ENCODE measurements around the gene FAXDC2. TPM values are rescaled to one million over a fixed set of nuclear protein-coding genes. Genes with fewer than 3 reads are reported as not detected.

FAXDC2 gene
- total RNA-seq, 2 experiments from 2014 or later, result 0.10 to 0.13 TPM

DNA sequence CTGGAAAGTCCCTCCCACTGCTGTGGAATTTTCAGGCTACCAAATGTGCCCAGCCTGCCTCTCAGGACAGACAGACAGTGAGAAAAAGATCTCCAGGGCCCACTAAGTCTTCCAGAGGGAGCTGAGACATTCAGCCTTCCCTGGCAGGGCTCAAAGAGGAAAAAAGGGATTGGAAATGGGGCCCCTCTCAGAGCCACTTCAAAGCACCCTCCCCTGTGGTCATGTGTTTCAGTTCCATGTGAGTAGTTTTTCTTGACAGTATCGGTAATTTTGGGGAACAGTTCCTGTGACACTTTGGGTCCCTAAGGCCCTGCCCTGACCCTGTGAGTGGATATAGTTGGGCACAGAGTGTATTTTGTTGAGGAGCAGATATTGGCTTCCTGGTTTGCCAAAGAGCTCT lies 70.3 kb downstream of the FAXDC2 start:
- H3K27ac ChIP-seq (ENCODE audit: low read depth, low read length, poor library complexity, severe bottlenecking), result no peak overlapping the region
- no peak overlapping the region for H3K4me2 ChIP-seq (ENCODE audit: low read length)
- POLR2A ChIA-PET, result interaction anchor here (0.6 to 1.5 kb wide), 2 partner anchors 10 to 35 kb away, joined by 4 to 5 read pairs; no protein-coding TSS in a partner anchor
- no peaks in the 10 kb centered on the region for H3K9me3 ChIP-seq (ENCODE audit: low read length)
- no peak overlapping the region for H2AFZ ChIP-seq (ENCODE audit: low read length)
- peaks cover 83% of the 10 kb centered on the region for H3K36me3 ChIP-seq (ENCODE audit: insufficient read depth, low read length)
- H3K4me1 ChIP-seq (ENCODE audit: insufficient read depth, low read length, poor library complexity, severe bottlenecking), result peaks cover 5% of the 10 kb centered on the region
- H3K9me2 ChIP-seq (ENCODE audit: insufficient read depth, low read length), result no peaks in the 10 kb centered on the region
- H3K4me3 ChIP-seq (ENCODE audit: low read depth, low read length, poor library complexity, severe bottlenecking), result no peak overlapping the region
- no TSS peak for BruUV-seq (replicated peaks)
- H4K20me1 ChIP-seq (ENCODE audit: insufficient read depth, low read length), result peaks cover 51% of the 10 kb centered on the region
- CTCF ChIA-PET (ENCODE audit: unreplicated experiment), result no interaction called here
- peaks cover 100% of the 10 kb centered on the region for H3K79me2 ChIP-seq (ENCODE audit: insufficient read depth, low read depth, low read length)
- TF ChIP-seq, protein P1, sequence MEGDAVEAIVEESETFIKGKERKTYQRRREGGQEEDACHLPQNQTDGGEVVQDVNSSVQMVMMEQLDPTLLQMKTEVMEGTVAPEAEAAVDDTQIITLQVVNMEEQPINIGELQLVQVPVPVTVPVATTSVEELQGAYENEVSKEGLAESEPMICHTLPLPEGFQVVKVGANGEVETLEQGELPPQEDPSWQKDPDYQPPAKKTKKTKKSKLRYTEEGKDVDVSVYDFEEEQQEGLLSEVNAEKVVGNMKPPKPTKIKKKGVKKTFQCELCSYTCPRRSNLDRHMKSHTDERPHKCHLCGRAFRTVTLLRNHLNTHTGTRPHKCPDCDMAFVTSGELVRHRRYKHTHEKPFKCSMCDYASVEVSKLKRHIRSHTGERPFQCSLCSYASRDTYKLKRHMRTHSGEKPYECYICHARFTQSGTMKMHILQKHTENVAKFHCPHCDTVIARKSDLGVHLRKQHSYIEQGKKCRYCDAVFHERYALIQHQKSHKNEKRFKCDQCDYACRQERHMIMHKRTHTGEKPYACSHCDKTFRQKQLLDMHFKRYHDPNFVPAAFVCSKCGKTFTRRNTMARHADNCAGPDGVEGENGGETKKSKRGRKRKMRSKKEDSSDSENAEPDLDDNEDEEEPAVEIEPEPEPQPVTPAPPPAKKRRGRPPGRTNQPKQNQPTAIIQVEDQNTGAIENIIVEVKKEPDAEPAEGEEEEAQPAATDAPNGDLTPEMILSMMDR (conservative IDR thresholded peaks at IDR 0.05; ENCODE audit: low read length), result no peak
- no peak for TF ChIP-seq EZH2phosphoT487 (IDR thresholded peaks at IDR 0.05; ENCODE audit: borderline replicate concordance, low read depth, low read length)
- intact Hi-C loops (cut with micrococcal nuclease; ENCODE audit: unreplicated experiment), result no loop called here
- DNase-seq (ENCODE audit: low spot score), result no peak

DNA sequence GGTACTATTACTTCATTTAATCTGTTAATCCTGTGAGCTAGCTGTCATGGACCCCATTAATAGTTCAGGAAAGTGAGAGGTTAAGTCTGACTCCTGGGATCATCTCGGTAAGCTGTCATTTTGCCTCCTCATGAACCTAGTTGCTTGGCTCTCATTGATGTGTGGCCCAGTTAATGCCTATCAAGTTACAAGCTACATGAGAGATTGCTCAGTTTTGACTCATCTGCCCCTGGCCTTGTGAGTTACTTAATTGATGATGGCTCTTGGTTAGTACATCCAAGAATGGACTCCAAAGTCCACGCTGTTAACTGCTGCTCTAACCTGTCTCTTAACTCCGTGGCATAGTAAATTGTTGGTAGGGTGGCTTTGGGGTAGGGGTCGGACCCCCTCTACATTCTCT lies 71.3 kb downstream of the FAXDC2 start:
- DNase-seq (ENCODE audit: low spot score), result no peak
- no peak for TF ChIP-seq EZH2phosphoT487 (IDR thresholded peaks at IDR 0.05; ENCODE audit: borderline replicate concordance, low read depth, low read length)
- TF ChIP-seq, protein P1 (conservative IDR thresholded peaks at IDR 0.05; ENCODE audit: low read length), result no peak
- peaks cover 53% of the 10 kb centered on the region for H4K20me1 ChIP-seq (ENCODE audit: insufficient read depth, low read length)
- no TSS peak for BruUV-seq (replicated peaks)
- H3K9me3 ChIP-seq (ENCODE audit: low read length), result no peaks in the 10 kb centered on the region
- POLR2A ChIA-PET, result interaction anchor here (0.5 to 2.5 kb wide), 5 partner anchors 9 to 54 kb away, joined by 3 to 8 read pairs (median 4); no protein-coding TSS in a partner anchor
- peaks cover 12% of the 10 kb centered on the region for H3K4me1 ChIP-seq (ENCODE audit: insufficient read depth, low read length, poor library complexity, severe bottlenecking)
- H2AFZ ChIP-seq (ENCODE audit: low read length), result no peak overlapping the region
- peaks cover 100% of the 10 kb centered on the region for H3K79me2 ChIP-seq (ENCODE audit: insufficient read depth, low read depth, low read length)
- peaks cover 83% of the 10 kb centered on the region for H3K36me3 ChIP-seq (ENCODE audit: insufficient read depth, low read length)
- H3K4me2 ChIP-seq (ENCODE audit: low read length), result no peak overlapping the region
- CTCF ChIA-PET (ENCODE audit: unreplicated experiment), result no interaction called here
- no peak overlapping the region for H3K27ac ChIP-seq (ENCODE audit: low read depth, low read length, poor library complexity, severe bottlenecking)
- H3K9me2 ChIP-seq (ENCODE audit: insufficient read depth, low read length), result no peaks in the 10 kb centered on the region
- H3K4me3 ChIP-seq (ENCODE audit: low read depth, low read length, poor library complexity, severe bottlenecking), result no peak overlapping the region
- intact Hi-C loops (cut with micrococcal nuclease; ENCODE audit: unreplicated experiment), result no loop called here

DNA sequence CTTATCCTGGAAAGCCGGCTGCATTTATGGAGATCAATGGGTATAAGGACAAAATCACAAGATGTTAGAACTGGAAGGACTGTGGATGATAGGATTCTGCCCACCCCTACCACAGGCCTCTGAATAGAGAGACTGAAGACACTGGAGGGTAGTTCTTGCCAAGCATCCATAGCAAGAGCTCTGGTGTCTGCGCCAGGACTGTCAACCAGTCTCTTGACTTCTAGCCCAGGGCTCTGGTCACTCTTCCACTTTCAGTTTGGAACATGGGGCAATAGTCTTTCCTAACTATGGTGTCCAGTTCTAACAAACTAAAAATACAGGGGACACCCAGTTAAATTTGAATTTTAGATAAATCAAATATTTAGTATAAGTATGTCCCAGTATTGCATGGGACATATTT lies 71.9 kb downstream of the FAXDC2 start:
- no peak overlapping the region for H3K4me2 ChIP-seq (ENCODE audit: low read length)

More for the DNA sequence above, 71.9 kb downstream of the FAXDC2 start:
- Histone ChIP-seq H3K27ac (ENCODE audit: low read depth, low read length, poor library complexity, severe bottlenecking) (no peak overlapping the region), H4K20me1 (ENCODE audit: insufficient read depth, low read length) (peaks cover 54% of the 10 kb centered on the region), H3K79me2 (ENCODE audit: insufficient read depth, low read depth, low read length) (peaks cover 100% of the 10 kb centered on the region), H3K4me1 (ENCODE audit: insufficient read depth, low read length, poor library complexity, severe bottlenecking) (peaks cover 13% of the 10 kb centered on the region), H3K9me3 (ENCODE audit: low read length) (no peaks in the 10 kb centered on the region), H3K4me3 (ENCODE audit: low read depth, low read length, poor library complexity, severe bottlenecking) (no peak overlapping the region), H3K36me3 (ENCODE audit: insufficient read depth, low read length) (peaks cover 81% of the 10 kb centered on the region), H3K9me2 (ENCODE audit: insufficient read depth, low read length) (no peaks in the 10 kb centered on the region), H2AFZ (ENCODE audit: low read length) (no peak overlapping the region)
- TF ChIP-seq, protein P1 (conservative IDR thresholded peaks at IDR 0.05; ENCODE audit: low read length), result no peak
- TF ChIP-seq EZH2phosphoT487 (IDR thresholded peaks at IDR 0.05; ENCODE audit: borderline replicate concordance, low read depth, low read length), result no peak
- CTCF ChIA-PET (ENCODE audit: unreplicated experiment), result no interaction called here
- POLR2A ChIA-PET, result interaction anchor here (0.5 to 2.5 kb wide), 5 partner anchors 8 to 53 kb away, joined by 3 to 8 read pairs (median 4); no protein-coding TSS in a partner anchor
- intact Hi-C loops (cut with micrococcal nuclease; ENCODE audit: unreplicated experiment), result no loop called here
- BruUV-seq (replicated peaks), result no TSS peak
- no peak for DNase-seq (ENCODE audit: low spot score)

All from OCI-LY7 (cell line).